ENCODE data around the gene TNNT2.

Gene TNNT2

DNA sequence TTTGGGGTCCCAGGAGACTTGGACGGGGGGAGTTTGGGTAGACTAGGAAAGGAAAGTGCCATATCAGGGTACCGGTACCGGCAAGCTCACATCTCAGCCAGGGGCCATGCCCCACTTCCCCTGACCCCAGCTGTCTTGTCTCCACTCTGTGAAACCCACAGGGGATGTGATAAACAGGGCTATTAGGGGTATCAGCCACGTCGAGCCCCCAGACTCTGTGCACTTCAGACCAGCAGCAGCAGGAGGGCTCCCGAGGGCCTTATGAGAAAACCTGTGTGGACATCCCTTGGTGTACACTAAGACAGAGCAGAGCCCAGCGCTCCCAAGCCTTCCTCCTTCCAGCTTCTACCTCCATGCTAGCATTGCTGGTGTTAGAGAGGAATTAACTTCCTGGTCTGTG, 46.3 kb downstream of the TNNT2 start:
- DNase-seq, result no peak

DNA sequence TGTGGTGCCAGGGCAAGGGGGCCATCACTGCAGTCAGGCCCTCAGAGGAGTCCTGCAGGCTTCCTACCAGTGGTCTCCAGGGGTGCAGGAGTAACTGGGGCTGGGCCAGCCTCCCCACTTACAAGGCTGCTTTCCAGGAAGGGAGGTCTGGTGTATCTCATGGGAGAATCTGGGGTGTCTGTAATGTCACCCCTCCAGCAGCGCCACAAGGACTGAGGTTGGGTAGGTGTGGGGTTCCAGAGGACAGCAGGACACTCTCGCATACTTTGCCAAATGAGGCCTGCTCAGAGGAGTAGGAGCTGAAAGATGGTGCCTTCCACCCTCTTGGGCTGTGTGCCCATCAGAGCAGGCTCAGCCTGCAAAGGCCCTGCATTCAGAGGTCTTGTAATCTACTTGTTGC, 46.9 kb downstream of the TNNT2 start:
- DNase-seq, result no peak

GRCh38 chr1:201329801-201330200, 47.7 kb downstream of the TNNT2 start:
- DNase-seq, result no peak

- DNase-seq, result no peak
Measured at GRCh38 chr1:201329286-201329685, 48.2 kb downstream of the TNNT2 start.

DNA sequence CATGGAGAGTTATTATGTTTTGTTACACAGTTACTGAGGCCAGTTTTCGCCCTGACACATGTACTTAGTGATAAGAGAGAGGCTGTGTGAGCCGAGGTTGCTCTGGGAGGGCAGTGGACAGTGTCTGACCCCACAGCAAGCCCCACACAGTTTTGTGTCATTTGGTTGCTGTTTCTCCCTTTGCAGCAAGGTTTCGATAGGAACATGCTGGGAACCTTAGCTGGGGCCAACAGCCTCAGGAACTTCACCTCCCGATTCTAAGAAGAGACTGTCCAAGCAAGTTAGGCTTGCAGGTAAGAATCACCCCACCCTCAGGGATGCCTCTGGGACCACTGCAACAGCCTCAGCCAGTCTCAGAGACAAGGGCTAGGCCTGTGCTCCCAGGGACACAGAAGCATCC, 48.9 kb downstream of the TNNT2 start:
- no peak for DNase-seq

GRCh38 chr1:201327687-201328240, 49.7 kb downstream of the TNNT2 start:
- DNase-seq, result no peak

DNA sequence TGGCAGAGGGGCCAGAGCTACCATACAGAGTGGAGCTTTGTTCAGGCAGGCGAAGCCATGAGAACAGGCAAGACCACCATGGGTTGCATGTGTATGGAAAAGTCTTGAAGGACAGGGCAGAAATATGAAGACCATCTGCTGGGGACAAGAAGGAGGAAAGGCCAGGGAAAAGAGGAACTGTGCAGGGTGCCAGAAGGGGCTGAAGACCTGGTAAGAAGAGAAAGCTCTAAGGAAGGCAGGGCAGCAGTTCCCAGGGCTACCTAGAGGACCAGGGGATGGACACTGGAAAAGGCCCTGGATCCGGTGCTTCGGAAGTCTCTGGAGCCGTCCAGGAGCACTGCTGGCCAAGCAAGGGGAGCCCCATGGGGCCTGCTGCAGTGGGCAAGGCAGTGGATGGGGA, 50.8 kb downstream of the TNNT2 start:
- DNase-seq, result no peak

DNA sequence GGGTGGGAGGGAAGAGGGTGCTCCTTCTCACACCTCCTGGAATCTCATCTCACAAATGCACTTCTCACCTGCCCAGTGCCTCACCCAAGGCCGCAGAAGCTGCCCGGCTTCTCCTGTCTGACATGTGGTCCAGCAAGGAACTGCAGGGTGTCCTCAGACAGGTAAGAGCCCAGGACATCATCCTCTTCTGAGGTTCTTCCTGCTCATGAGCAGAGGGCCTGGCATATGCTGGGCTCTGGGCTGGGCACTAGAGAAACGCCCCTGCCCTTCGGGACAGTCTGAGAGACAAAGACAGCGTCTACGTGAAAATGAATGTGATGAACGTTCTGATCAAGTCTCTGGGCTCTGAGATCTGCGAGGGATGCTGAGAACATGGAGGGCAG, 51.8 kb downstream of the TNNT2 start:
- no peak for DNase-seq

DNA sequence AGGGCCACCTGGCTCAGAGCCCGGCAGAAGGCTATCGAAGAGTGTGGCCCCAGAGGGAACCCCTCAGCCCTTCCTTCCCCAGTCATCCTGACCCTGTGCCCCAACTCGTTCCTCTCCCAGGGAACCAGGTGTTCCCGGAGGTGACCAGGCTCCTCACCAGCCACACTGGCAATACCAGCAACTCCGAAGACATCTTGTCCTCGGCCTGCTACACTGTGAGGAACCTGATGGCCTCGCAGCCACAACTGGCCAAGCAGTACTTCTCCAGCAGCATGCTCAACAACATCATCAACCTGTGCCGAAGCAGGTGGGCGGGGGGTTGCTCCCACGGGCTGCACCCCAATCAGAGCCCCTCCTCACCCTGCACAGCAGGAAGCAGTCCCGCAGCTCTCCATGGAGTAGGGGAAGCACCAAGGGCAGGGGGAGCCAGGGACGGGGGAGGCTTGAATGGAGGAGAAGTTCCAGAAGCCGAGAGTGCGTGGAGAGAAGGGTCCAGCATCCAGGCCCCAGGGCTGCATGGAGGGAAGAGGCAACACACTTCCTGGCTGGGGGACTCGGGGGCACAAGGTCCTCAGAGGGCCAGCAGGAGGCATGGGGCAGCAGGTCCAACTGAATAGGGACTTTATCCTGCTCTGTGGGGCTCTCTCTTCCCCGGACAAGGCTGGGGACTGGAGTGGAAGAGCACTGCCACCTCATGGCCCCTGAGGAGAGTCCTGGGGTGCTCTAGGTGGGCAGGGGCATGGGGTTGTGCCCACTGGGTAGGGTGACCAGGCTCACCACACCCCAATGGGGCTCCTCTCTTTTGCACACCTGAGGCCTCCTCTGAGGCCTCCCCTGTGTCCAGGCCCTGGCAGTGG, 52.4 kb downstream of the TNNT2 start:
- no peak for DNase-seq

DNA sequence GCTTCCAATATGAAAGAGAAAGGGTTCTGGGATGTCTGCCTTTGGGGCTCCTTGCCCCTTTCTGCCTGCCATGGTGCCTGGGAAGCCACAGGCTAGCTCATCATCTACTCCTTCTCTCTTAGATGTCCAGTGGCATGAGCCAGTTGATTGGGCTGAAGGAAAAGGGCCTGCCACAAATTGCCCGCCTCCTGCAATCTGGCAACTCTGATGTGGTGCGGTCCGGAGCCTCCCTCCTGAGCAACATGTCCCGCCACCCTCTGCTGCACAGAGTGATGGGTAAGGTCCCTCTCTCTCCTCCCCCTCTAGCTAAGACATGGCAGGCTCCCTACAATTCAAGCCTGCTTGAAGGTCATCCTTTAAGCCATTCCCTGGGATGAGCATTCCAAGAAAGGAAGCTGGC, 53.2 kb downstream of the TNNT2 start:
- DNase-seq, result no peak

DNA sequence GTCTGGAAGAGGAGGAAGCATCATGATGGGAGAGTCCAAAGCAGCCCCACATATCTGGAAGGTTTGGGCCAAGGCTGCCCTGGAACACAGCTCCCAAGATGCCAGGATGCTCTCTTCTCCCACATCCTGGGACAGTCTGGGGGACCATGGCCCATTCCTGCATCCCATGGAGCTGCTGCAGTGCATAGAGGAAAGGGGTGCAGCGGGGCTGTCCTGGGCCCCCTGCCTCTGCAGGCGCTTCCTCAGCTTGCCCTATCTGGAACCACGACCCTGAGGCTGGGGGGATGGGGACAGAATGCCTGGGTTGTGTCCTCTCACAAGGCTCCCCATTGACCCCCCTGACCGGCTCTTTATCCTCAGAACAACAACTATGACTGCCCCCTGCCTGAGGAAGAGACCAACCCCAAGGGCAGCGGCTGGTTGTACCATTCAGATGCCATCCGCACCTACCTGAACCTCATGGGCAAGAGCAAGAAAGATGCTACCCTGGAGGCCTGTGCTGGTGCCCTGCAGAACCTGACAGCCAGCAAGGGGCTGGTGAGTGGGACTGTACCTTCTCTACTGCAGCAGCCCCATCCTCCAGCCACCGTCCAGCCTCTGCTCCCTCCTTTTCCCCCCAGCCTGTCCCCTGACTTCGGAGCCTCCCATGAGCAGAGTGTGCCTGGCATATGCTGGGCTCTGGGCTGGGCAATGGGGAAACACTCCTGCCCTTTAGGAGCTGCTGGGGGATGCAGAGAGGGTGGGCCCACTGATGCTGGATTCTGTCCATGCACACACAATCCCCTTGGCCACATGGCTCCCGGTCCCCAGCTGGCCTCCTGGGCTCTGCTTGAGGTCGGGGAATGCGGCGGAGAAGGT, 54.6 kb downstream of the TNNT2 start:
- no peak for DNase-seq

DNA sequence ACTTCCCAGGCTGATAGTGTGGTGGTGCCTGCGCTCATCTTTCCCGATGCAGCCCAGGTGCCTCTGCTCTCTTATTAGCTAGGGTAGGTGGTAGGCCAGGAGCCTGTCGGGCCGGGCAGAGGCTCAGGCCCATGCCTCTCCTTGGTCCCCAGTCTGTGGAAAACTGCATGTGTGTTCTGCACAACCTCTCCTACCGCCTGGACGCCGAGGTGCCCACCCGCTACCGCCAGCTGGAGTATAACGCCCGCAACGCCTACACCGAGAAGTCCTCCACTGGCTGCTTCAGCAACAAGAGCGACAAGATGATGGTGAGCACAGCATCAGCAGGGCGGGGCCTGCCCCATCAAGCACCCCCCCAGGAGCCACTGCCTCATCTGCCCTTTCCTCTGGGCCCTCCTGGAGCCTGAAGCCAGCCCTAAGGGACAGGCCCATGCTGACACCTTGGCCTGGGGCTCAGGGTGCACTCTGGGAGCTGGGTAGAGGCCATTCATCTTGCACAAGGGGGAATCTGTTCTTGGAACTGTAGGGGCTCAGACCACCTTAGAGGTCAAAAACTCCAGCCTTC, 55.6 kb downstream of the TNNT2 start:
- no peak for DNase-seq

DNA sequence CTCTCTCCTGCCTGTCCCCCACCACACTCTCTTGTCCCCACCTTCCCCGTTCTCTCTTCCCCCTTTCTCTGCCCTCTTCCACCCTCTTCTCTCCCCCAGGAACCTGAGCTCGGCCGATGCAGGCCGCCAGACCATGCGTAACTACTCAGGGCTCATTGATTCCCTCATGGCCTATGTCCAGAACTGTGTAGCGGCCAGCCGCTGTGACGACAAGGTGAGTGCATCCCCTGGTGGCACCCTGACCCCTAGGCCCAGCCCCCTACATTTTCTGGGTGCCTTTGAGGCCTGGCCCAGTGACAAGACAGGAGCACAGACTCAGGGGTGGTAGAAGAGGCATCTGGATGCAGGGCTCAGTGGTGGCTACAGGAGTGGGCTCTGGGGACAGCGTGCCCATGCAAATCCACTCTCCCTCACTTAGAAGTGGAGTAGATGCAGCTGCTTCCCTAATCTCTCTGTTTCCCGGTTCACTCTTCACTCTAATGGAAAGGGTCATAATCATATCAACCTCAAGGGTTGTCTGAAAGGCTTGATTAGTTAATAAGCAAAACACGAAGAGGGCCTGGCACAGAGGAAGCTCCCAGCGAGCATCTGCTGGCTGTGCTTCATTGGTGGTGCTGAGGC, 57.2 kb downstream of the TNNT2 start:
- peak; percentile 77 for DNase-seq

DNA sequence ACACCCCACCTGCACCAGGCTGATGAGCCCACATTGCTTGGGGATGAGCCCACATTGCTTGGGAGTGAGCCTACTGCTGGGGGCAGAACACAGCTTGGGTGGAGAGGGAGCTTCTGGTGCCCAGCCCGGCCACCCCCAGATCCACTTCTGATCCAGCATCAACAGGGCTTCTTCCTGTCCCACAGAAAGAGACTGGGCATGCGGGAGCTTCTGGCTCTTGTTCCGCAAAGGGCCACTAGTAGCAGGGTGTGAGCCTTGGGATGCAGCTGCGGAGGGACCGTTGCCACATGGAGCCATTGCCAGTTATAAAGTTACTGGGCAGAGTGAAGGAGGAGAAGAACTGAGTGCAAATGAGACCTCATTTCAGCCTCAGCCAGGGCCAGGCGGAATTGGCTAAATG, 57.8 kb downstream of the TNNT2 start:
- DNase-seq, result no peak

GRCh38 chr1:201318504-201319340, 58.8 kb downstream of the TNNT2 start:
- DNase-seq, result no peak

GRCh38 chr1:201317551-201317950, 59.9 kb downstream of the TNNT2 start:
- DNase-seq, result no peak

- no peak for DNase-seq
Measured at GRCh38 chr1:201316556-201316955, 60.9 kb downstream of the TNNT2 start.

DNA sequence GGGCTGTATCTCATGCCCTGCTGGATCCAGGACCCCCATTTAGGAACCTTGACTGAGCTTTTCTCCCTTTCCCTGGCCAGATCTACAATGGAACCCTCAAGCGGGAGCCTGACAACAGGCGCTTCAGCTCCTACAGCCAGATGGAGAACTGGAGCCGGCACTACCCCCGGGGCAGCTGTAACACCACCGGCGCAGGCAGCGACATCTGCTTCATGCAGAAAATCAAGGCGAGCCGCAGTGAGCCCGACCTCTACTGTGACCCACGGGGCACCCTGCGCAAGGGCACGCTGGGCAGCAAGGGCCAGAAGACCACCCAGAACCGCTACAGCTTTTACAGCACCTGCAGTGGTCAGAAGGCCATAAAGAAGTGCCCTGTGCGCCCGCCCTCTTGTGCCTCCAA, 64.4 kb downstream of the TNNT2 start:
- DNase-seq, result no peak

- DNase-seq, result no peak
Measured at GRCh38 chr1:201312298-201312697, 65.2 kb downstream of the TNNT2 start.

DNA sequence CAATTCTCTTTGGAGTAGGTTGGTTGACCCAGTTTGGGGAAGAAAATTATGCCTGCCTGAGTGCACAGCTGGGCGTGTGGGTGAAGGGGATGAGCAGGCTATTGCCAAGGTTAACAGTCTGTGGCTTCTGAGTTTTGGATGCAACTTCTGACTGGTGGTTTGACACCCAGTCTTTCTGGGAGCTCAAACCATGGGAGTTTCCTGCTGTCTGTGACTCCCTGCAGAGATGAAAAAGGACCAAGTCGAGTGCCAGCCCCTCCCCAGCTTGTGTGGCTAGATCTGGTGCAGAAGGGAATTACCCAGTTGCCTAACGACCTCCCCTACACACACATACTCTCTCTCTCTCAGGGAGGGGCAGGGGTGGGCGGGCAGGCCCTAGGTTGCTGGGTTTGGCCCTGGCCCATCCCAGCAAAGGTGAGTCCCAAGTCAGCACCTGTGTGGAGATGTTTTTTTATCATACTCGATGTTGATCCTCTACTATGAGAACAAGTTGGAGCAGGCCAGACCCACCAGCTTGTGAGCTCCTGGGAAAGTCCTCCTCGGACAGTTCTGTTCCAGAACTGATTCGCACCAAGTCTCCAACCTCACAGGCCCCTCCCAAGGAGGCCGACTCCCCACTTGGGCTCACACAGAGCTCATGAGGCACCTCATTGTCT, 66.0 kb downstream of the TNNT2 start:
- DNase-seq, result no peak

GRCh38 chr1:201310986-201311355, 66.5 kb downstream of the TNNT2 start:
- no peak for DNase-seq
